ENCODE data around the gene TMEM232. TPM values are rescaled to one million over a fixed set of nuclear protein-coding genes. Genes with fewer than 3 reads are reported as not detected.

The TMEM232 gene
- total RNA-seq, 1 donor = 1.4 TPM

GRCh38 chr5:110409571-110409970, 316.9 kb downstream of the TMEM232 start:
- Histone ChIP-seq H2AFZ (ENCODE audit: low read length) (no peak overlapping the region), H3K27me3 (ENCODE audit: insufficient read depth, low read length) (no peaks in the 10 kb centered on the region), H3K9me3 (ENCODE audit: low read depth, low read length) (no peaks in the 10 kb centered on the region), H3K27ac (ENCODE audit: low read depth, low read length) (no peak overlapping the region), H4K20me1 (ENCODE audit: insufficient read depth, low read length) (no peaks in the 10 kb centered on the region), H3K4me2 (ENCODE audit: insufficient read depth, low read length) (no peak overlapping the region), H3K4me3 (ENCODE audit: insufficient read depth, low read length) (no peak overlapping the region), H3K4me1 (ENCODE audit: insufficient read depth, low read length) (no peaks in the 10 kb centered on the region), H3K36me3 (ENCODE audit: insufficient read depth, low read length) (no peaks in the 10 kb centered on the region), H3K79me2 (ENCODE audit: insufficient read depth, low read length) (no peaks in the 10 kb centered on the region)
- no peak for DNase-seq (ENCODE audit: insufficient read length, low spot score, missing footprints)
- no peak for TF ChIP-seq CTCF (IDR thresholded peaks at IDR 0.05; ENCODE audit: extremely low read depth, low read depth, low read length)

- H3K27me3 ChIP-seq (ENCODE audit: insufficient read depth, low read length) = no peaks in the 10 kb centered on the region
- DNase-seq (ENCODE audit: insufficient read length, low spot score, missing footprints) = no peak
- H3K4me1 ChIP-seq (ENCODE audit: insufficient read depth, low read length) = no peaks in the 10 kb centered on the region
- no peaks in the 10 kb centered on the region for H3K79me2 ChIP-seq (ENCODE audit: insufficient read depth, low read length)
- no peak overlapping the region for H3K4me2 ChIP-seq (ENCODE audit: insufficient read depth, low read length)
- TF ChIP-seq CTCF (IDR thresholded peaks at IDR 0.05; ENCODE audit: extremely low read depth, low read depth, low read length) = no peak
- H3K27ac ChIP-seq (ENCODE audit: low read depth, low read length) = no peak overlapping the region
- H3K9me3 ChIP-seq (ENCODE audit: low read depth, low read length) = no peaks in the 10 kb centered on the region
- no peak overlapping the region for H2AFZ ChIP-seq (ENCODE audit: low read length)
- no peak overlapping the region for H3K4me3 ChIP-seq (ENCODE audit: insufficient read depth, low read length)
- H3K36me3 ChIP-seq (ENCODE audit: insufficient read depth, low read length) = no peaks in the 10 kb centered on the region
- no peaks in the 10 kb centered on the region for H4K20me1 ChIP-seq (ENCODE audit: insufficient read depth, low read length)
Observed at GRCh38 chr5:110402562-110402961, 323.9 kb downstream of the TMEM232 start.

DNA sequence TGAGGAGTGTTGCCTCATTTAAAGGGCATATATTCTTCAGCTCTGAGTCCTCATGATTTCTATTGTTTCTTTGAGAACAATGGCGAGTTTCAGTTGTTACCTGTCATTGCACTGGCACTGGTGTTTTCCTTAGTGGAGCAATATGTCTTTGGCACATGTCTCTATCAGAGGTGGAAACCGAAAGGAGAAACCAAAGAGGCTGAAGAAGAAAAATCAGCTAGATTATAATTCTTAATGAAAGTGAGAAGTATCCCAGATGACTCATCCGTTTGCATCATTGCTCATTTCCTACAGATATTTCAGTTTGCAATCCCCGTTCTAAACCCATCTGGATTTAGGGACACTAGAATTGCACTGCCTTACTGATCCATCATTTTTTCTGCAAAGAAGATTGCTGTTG, 324.6 kb downstream of the TMEM232 start:
- Histone ChIP-seq H3K79me2 (ENCODE audit: insufficient read depth, low read length) (no peaks in the 10 kb centered on the region), H2AFZ (ENCODE audit: low read length) (no peak overlapping the region), H3K27ac (ENCODE audit: low read depth, low read length) (no peak overlapping the region), H3K4me1 (ENCODE audit: insufficient read depth, low read length) (no peaks in the 10 kb centered on the region), H3K36me3 (ENCODE audit: insufficient read depth, low read length) (no peaks in the 10 kb centered on the region), H3K9me3 (ENCODE audit: low read depth, low read length) (no peaks in the 10 kb centered on the region), H4K20me1 (ENCODE audit: insufficient read depth, low read length) (no peaks in the 10 kb centered on the region), H3K4me2 (ENCODE audit: insufficient read depth, low read length) (no peak overlapping the region), H3K4me3 (ENCODE audit: insufficient read depth, low read length) (no peak overlapping the region), H3K27me3 (ENCODE audit: insufficient read depth, low read length) (no peaks in the 10 kb centered on the region)
- TF ChIP-seq CTCF (IDR thresholded peaks at IDR 0.05; ENCODE audit: extremely low read depth, low read depth, low read length) = no peak
- DNase-seq (ENCODE audit: insufficient read length, low spot score, missing footprints) = no peak

DNA sequence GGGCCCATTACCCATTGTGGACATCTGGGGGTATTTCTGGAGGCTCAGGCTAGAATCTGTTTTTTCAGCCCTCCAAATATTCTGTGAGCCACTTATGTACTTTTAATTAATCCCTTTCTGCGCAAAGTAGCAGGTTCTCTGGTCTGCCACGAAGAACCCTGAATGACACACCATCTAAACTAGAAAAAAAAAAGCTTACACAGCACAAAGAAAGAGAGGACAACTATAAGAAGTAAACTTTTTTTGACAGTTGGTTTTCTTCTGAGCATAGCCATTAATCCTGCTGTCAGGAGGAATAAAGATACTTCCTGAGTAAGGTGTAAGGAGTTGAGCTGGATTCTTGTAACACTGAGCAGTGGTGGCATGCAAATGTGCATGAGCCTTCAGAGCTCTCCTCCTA, 327.5 kb downstream of the TMEM232 start:
- no peak for DNase-seq (ENCODE audit: insufficient read length, low spot score, missing footprints)
- Histone ChIP-seq H3K27ac (ENCODE audit: low read depth, low read length) (no peak overlapping the region), H3K79me2 (ENCODE audit: insufficient read depth, low read length) (no peaks in the 10 kb centered on the region), H3K4me1 (ENCODE audit: insufficient read depth, low read length) (no peaks in the 10 kb centered on the region), H2AFZ (ENCODE audit: low read length) (no peak overlapping the region), H4K20me1 (ENCODE audit: insufficient read depth, low read length) (no peaks in the 10 kb centered on the region), H3K4me3 (ENCODE audit: insufficient read depth, low read length) (no peak overlapping the region), H3K9me3 (ENCODE audit: low read depth, low read length) (no peaks in the 10 kb centered on the region), H3K27me3 (ENCODE audit: insufficient read depth, low read length) (no peaks in the 10 kb centered on the region), H3K4me2 (ENCODE audit: insufficient read depth, low read length) (no peak overlapping the region), H3K36me3 (ENCODE audit: insufficient read depth, low read length) (no peaks in the 10 kb centered on the region)
- no peak for TF ChIP-seq CTCF (IDR thresholded peaks at IDR 0.05; ENCODE audit: extremely low read depth, low read depth, low read length)

All from osteoblast (primary cell).